Lower leg skin (tissue), 4 donors: ENCODE results near the gene DPYD. TPM values are rescaled to one million over a fixed set of nuclear protein-coding genes. Genes with fewer than 3 reads are reported as not detected.

Source experiments
- DNase-seq, 2 donors: peaks; one replicate each; pipeline ENCODE4 v3.0.0-alpha.2; 2019; ENCODE audit warnings: low spot score in 2 of 2
- H3K4me3 ChIP-seq: fragments of 200-600 bp; sonication (generic); 2 replicates; pipeline ENCODE4 v1.5.1; 2017; ENCODE audit warnings: mild to moderate bottlenecking, low read depth; ENCODE audit not compliant: poor library complexity, severe bottlenecking
- CTCF ChIP-seq, 3 donors: fragments of 450-650 bp; IDR thresholded peaks; one replicate each; pipeline ENCODE4 v1.5.1; 2016; ENCODE audit warnings: antibody characterized with exemption in 3 of 3, mild to moderate bottlenecking in 3 of 3, moderate library complexity in 2 of 3
- POLR2A ChIP-seq, 2 donors: fragments of 450-650 bp; IDR thresholded peaks; one replicate each; pipeline ENCODE4 v1.6.1; 2016 to 2017; ENCODE audit warnings: antibody characterized with exemption in 2 of 2, mild to moderate bottlenecking in 1 of 2, moderate library complexity in 1 of 2
- WGBS, 2 donors: methylation state at CpG; one replicate each; pipeline ENCODE4 v1.1.5; 2018; 5-methylcytosine and 5-hydroxymethylcytosine counted together
- intact Hi-C: fragments of 100-400 bp; cut with DNase I; formaldehyde crosslinking; loops from one replicate; pipeline ENCODE4 v1.15.0; 2023; ENCODE audit warnings: low total_unique reads
- total RNA-seq, 4 donors: library from RNA; depleted of rRNA; stranded (reverse); fragments of >200 nt; gene quantifications; one replicate each; pipeline ENCODE4 v1.1.0, GENCODE V29; 2016

The DPYD gene
- total RNA-seq, 4 donors from 2014 or later = 10.6 to 16.1 (median 14.6) TPM

DNA sequence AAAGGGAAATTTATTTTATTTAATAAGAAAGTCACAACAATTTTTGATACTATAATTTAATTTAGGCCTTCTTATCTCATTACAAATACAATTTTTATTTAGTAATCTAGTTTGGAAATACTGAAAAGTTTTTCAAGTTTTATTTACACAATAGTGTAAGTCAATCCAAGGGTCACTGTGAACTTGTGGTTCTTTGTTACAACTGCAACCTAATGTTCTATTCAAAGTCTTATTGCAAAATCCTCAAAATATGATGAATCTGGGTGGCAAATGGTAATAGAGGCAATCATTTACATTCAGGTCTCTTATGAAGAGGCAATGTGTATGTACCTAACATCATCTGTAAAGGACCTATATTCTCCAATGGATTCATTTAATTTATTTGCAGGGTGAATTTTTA, 421.2 kb downstream of the DPYD start:
- intact Hi-C loops = no loop called here
- no peak for DNase-seq
- TF ChIP-seq CTCF (IDR thresholded peaks at IDR 0.05) (no peak), POLR2A (IDR thresholded peaks at IDR 0.05) (no peak)
- no peak overlapping the region for H3K4me3 ChIP-seq

GRCh38 chr1:97489834-97490233, 431.0 kb downstream of the DPYD start:
- WGBS, 2 donors = 61 to 63% methylated on average over 2 of the region's 2 CpGs
- DNase-seq = no peak
- no peak overlapping the region for H3K4me3 ChIP-seq
- intact Hi-C loops = no loop called here
- no peak for TF ChIP-seq POLR2A (IDR thresholded peaks at IDR 0.05)
- TF ChIP-seq CTCF (IDR thresholded peaks at IDR 0.05) = no peak

DNA sequence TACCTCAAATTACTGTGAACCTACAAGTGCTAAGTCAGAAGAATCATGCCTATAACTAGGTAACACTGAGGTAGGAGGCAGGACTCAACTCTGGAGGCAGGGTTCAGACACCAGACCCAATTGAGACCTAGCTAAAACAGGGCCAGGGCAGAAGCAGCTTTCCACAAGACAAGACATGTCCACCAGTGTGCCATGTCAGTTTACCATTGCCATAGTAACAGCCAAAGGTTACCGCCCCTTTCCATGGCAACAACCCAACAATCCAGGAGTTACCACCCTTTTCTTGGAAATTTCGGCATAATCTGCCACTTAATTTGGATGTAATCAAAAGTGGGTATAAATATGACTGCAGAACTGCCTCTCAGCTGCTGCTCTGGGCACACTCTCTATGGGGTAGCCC, 432.3 kb downstream of the DPYD start:
- intact Hi-C loops = no loop called here
- DNase-seq = no peak
- TF ChIP-seq CTCF (IDR thresholded peaks at IDR 0.05) (no peak), POLR2A (IDR thresholded peaks at IDR 0.05) (no peak)
- 29 to 56% methylated on average over 2 of the region's 2 CpGs for WGBS, 2 donors
- H3K4me3 ChIP-seq = no peak overlapping the region

DNA sequence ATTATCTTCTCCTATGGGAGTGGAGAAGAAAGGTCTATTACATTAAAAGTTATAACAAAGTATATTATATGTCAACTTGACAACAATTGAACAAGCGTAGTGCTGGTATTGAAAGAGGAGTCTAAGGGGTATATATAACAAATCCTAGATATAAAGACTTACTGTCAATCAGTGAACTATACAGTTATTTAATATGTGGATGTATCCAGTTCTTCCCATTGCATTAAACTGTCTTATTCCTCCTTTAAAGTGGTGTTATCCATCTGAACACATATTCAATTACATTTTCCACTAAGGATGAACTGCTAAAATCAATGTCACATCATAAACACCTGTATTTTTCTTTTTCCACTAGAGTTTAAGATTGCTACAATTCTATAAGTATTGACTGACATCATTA, 438.8 kb downstream of the DPYD start:
- DNase-seq = no peak
- 95 to 100% methylated on average over 1 of the region's 1 CpG for WGBS, 2 donors
- intact Hi-C loops = no loop called here
- no peak overlapping the region for H3K4me3 ChIP-seq
- no peak for TF ChIP-seq POLR2A (IDR thresholded peaks at IDR 0.05)
- TF ChIP-seq CTCF (IDR thresholded peaks at IDR 0.05) = no peak

DNA sequence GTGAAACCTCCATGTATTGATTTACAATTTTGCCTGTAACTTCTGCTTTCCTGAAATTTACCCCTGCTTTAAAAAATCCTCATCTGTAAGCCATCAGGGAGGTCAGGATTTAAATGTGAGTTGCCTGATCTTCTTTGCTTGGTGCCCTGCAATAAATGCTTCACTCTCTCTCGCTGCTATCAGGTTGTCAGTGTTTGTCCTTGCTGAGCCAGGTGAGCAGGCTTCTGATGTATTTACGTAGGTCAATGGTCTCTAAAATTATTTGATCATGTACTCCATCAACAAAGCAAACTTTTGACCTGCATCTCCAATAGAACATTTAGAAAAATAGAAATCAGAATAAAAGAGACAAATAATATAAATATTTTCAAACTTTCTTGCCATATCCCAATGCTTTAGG, 453.4 kb downstream of the DPYD start:
- H3K4me3 ChIP-seq = no peak overlapping the region
- no peak for DNase-seq
- TF ChIP-seq CTCF (IDR thresholded peaks at IDR 0.05) = no peak
- intact Hi-C loops = no loop called here
- 92 to 95% methylated on average over 2 of the region's 2 CpGs for WGBS, 2 donors

- no peak for DNase-seq
- H3K4me3 ChIP-seq = no peak overlapping the region
- 92 to 96% methylated on average over 5 of the region's 5 CpGs for WGBS, 2 donors
- intact Hi-C loops = no loop called here
- TF ChIP-seq CTCF (IDR thresholded peaks at IDR 0.05) (no peak), POLR2A (IDR thresholded peaks at IDR 0.05) (no peak)
Measured at GRCh38 chr1:97464305-97464704, 456.5 kb downstream of the DPYD start.
